D341Med (cell line): ENCODE data around the gene SDHAF1.

Experiments
- DNase-seq: peaks from one replicate; pipeline ENCODE4 v3.0.0; 2012; ENCODE audit warnings: low spot score

SDHAF1 gene

GRCh38 chr19:35986664-35987570 lies 8.1 kb upstream of the SDHAF1 start:
- peak; percentile 85 for DNase-seq

- no peak for DNase-seq
These were observed 7.5 kb upstream of the SDHAF1 start for GRCh38 chr19:35987571-35987896.

GRCh38 chr19:35988824-35989223 lies 6.2 kb upstream of the SDHAF1 start:
- no peak for DNase-seq

GRCh38 chr19:35990156-35990555 lies 4.8 kb upstream of the SDHAF1 start:
- no peak for DNase-seq

GRCh38 chr19:35990771-35991730 lies 3.9 kb upstream of the SDHAF1 start:
- no peak for DNase-seq

GRCh38 chr19:35991731-35992450 lies 3.1 kb upstream of the SDHAF1 start:
- DNase-seq: peak; percentile 63

GRCh38 chr19:35992907-35993765 lies 1.9 kb upstream of the SDHAF1 start:
- DNase-seq: no peak

GRCh38 chr19:35993923-35994598 lies 927 bp upstream of the SDHAF1 start:
- no peak for DNase-seq

GRCh38 chr19:35996777-35997176 lies 1.8 kb downstream of the SDHAF1 start:
- DNase-seq: no peak

- DNase-seq: no peak
These were observed 6.6 kb downstream of the SDHAF1 start for GRCh38 chr19:36001605-36002004.

- DNase-seq: no peak
These were observed 8.3 kb downstream of the SDHAF1 start for GRCh38 chr19:36003284-36003683.

GRCh38 chr19:36006955-36007354 lies 12.0 kb downstream of the SDHAF1 start:
- no peak for DNase-seq

GRCh38 chr19:36008336-36008978 lies 13.5 kb downstream of the SDHAF1 start, which contains the start of gene SYNE4:
TSS of gene SYNE4 (minus strand) at chr19:36008813. CDS start at chr19:36008681, 132 bp downstream.
- no peak for DNase-seq

GRCh38 chr19:36009220-36009619 lies 14.2 kb downstream of the SDHAF1 start:
- peak; percentile 79 for DNase-seq

GRCh38 chr19:36009633-36010379 lies 14.8 kb downstream of the SDHAF1 start:
- DNase-seq: no peak

- DNase-seq: no peak
These were observed 15.4 kb downstream of the SDHAF1 start for GRCh38 chr19:36010402-36010801.

GRCh38 chr19:36013280-36014011 lies 18.5 kb downstream of the SDHAF1 start:
- no peak for DNase-seq
